Activated naive CD8-positive, alpha-beta T cell treated with anti-CD3 and anti-CD28 coated beads for 36 hours (primary cell): ENCODE measurements around the gene DHCR7. TPM values are rescaled to one million over a fixed set of nuclear protein-coding genes. Genes with fewer than 3 reads are reported as not detected.

Source experiments
- DNase-seq: peaks from one replicate; pipeline ENCODE4 v3.0.0; 2021
- H3K27ac Mint-ChIP-seq: one replicate; pipeline ENCODE4 v1.8.0; 2022; ENCODE audit warnings: mild to moderate bottlenecking, moderate library complexity, mixed read lengths
- H3K27me3 Mint-ChIP-seq: one replicate; pipeline ENCODE4 v1.8.0; 2022; ENCODE audit warnings: mild to moderate bottlenecking, mixed read lengths
- H3K36me3 Mint-ChIP-seq: one replicate; pipeline ENCODE4 v1.8.0; 2021; ENCODE audit warnings: mild to moderate bottlenecking, mixed read lengths
- H3K4me1 Mint-ChIP-seq: one replicate; pipeline ENCODE4 v1.8.0; 2021; ENCODE audit warnings: mixed read lengths
- H3K4me3 Mint-ChIP-seq: one replicate; pipeline ENCODE4 v1.8.0; 2022; ENCODE audit warnings: mild to moderate bottlenecking, moderate library complexity, mixed read lengths
- H3K9me3 Mint-ChIP-seq: one replicate; pipeline ENCODE4 v1.8.0; 2022; ENCODE audit warnings: mixed read lengths
- total RNA-seq, 2 experiments: library from RNA; stranded (reverse); gene quantifications; one replicate each; pipeline ENCODE4 v1.2.3, GENCODE V29; 2021

DHCR7 gene
- total RNA-seq, 2 experiments from 2014 or later, result 77.2 to 87.3 TPM

GRCh38 chr11:71441251-71441650 is 6.9 kb downstream of the DHCR7 start:
- H3K4me3 Mint-ChIP-seq, result no peak overlapping the region

GRCh38 chr11:71440021-71440755 is 8.0 kb downstream of the DHCR7 start:
- Mint-ChIP-seq H3K4me1 (no peaks in the 10 kb centered on the region), H3K27me3 (no peaks in the 10 kb centered on the region), H3K9me3 (no peaks in the 10 kb centered on the region), H3K4me3 (no peak overlapping the region), H3K36me3 (peaks cover 35% of the 10 kb centered on the region), H3K27ac (no peak overlapping the region)
- no peak for DNase-seq

More at GRCh38 chr11:71441251-71441650, 6.9 kb downstream of the DHCR7 start:
- DNase-seq, result no peak
- Mint-ChIP-seq H3K27me3 (no peaks in the 10 kb centered on the region), H3K27ac (no peak overlapping the region), H3K4me1 (peaks cover 3% of the 10 kb centered on the region), H3K36me3 (peaks cover 46% of the 10 kb centered on the region), H3K9me3 (peaks cover 3% of the 10 kb centered on the region)

GRCh38 chr11:71438650-71439049 is 9.5 kb downstream of the DHCR7 start:
- H3K4me3 Mint-ChIP-seq, result no peak overlapping the region
- no peaks in the 10 kb centered on the region for H3K9me3 Mint-ChIP-seq
- H3K36me3 Mint-ChIP-seq, result peaks cover 31% of the 10 kb centered on the region
- no peaks in the 10 kb centered on the region for H3K4me1 Mint-ChIP-seq
- DNase-seq, result no peak
- H3K27me3 Mint-ChIP-seq, result no peaks in the 10 kb centered on the region
- no peak overlapping the region for H3K27ac Mint-ChIP-seq

- DNase-seq, result no peak
- Mint-ChIP-seq H3K4me1 (no peaks in the 10 kb centered on the region), H3K4me3 (no peak overlapping the region), H3K27ac (no peak overlapping the region), H3K27me3 (no peaks in the 10 kb centered on the region), H3K36me3 (peaks cover 29% of the 10 kb centered on the region), H3K9me3 (no peaks in the 10 kb centered on the region)
Observed at GRCh38 chr11:71437879-71438278, 10.3 kb downstream of the DHCR7 start.

- no peaks in the 10 kb centered on the region for H3K4me1 Mint-ChIP-seq
- no peaks in the 10 kb centered on the region for H3K9me3 Mint-ChIP-seq
- DNase-seq, result no peak
- H3K27me3 Mint-ChIP-seq, result no peaks in the 10 kb centered on the region
- H3K36me3 Mint-ChIP-seq, result peaks cover 26% of the 10 kb centered on the region
- no peak overlapping the region for H3K27ac Mint-ChIP-seq
- no peak overlapping the region for H3K4me3 Mint-ChIP-seq
Observed at GRCh38 chr11:71437399-71437798, 10.8 kb downstream of the DHCR7 start.

- no peak overlapping the region for H3K4me3 Mint-ChIP-seq
- no peak for DNase-seq
- H3K36me3 Mint-ChIP-seq, result peaks cover 22% of the 10 kb centered on the region
- no peaks in the 10 kb centered on the region for H3K9me3 Mint-ChIP-seq
- no peaks in the 10 kb centered on the region for H3K27me3 Mint-ChIP-seq
- no peaks in the 10 kb centered on the region for H3K4me1 Mint-ChIP-seq
- no peak overlapping the region for H3K27ac Mint-ChIP-seq
Observed at GRCh38 chr11:71436861-71437260, 11.3 kb downstream of the DHCR7 start.

GRCh38 chr11:71435278-71435951 is 12.8 kb downstream of the DHCR7 start:
- H3K36me3 Mint-ChIP-seq, result peaks cover 18% of the 10 kb centered on the region
- H3K4me3 Mint-ChIP-seq, result no peak overlapping the region
- no peaks in the 10 kb centered on the region for H3K9me3 Mint-ChIP-seq
- no peaks in the 10 kb centered on the region for H3K4me1 Mint-ChIP-seq
- no peaks in the 10 kb centered on the region for H3K27me3 Mint-ChIP-seq
- H3K27ac Mint-ChIP-seq, result no peak overlapping the region
- no peak for DNase-seq

GRCh38 chr11:71434576-71435130 is 13.5 kb downstream of the DHCR7 start:
- peaks cover 10% of the 10 kb centered on the region for H3K36me3 Mint-ChIP-seq
- no peak overlapping the region for H3K27ac Mint-ChIP-seq
- no peaks in the 10 kb centered on the region for H3K9me3 Mint-ChIP-seq
- H3K4me1 Mint-ChIP-seq, result no peaks in the 10 kb centered on the region
- no peak overlapping the region for H3K4me3 Mint-ChIP-seq
- H3K27me3 Mint-ChIP-seq, result no peaks in the 10 kb centered on the region
- no peak for DNase-seq

- Mint-ChIP-seq H3K4me1 (no peaks in the 10 kb centered on the region), H3K27me3 (no peaks in the 10 kb centered on the region), H3K27ac (no peak overlapping the region), H3K4me3 (no peak overlapping the region), H3K9me3 (no peaks in the 10 kb centered on the region), H3K36me3 (peaks cover 7% of the 10 kb centered on the region)
- DNase-seq, result no peak
Observed at GRCh38 chr11:71433648-71434450, 14.3 kb downstream of the DHCR7 start.

GRCh38 chr11:71432761-71433647 is 15.2 kb downstream of the DHCR7 start:
- Mint-ChIP-seq H3K9me3 (no peaks in the 10 kb centered on the region), H3K27me3 (no peaks in the 10 kb centered on the region), H3K27ac (no peak overlapping the region), H3K4me3 (no peak overlapping the region), H3K4me1 (no peaks in the 10 kb centered on the region), H3K36me3 (peaks cover 7% of the 10 kb centered on the region)
- DNase-seq, result no peak

GRCh38 chr11:71431271-71431670 is 16.9 kb downstream of the DHCR7 start:
- Mint-ChIP-seq H3K27me3 (no peaks in the 10 kb centered on the region), H3K36me3 (peaks cover 4% of the 10 kb centered on the region), H3K4me3 (no peak overlapping the region), H3K27ac (no peak overlapping the region), H3K4me1 (peaks cover 4% of the 10 kb centered on the region), H3K9me3 (no peaks in the 10 kb centered on the region)
- DNase-seq, result no peak

- H3K9me3 Mint-ChIP-seq, result no peaks in the 10 kb centered on the region
- H3K36me3 Mint-ChIP-seq, result peaks cover 4% of the 10 kb centered on the region
- H3K27ac Mint-ChIP-seq, result no peak overlapping the region
- H3K4me1 Mint-ChIP-seq, result peaks cover 10% of the 10 kb centered on the region
- no peaks in the 10 kb centered on the region for H3K27me3 Mint-ChIP-seq
- DNase-seq, result no peak
- no peak overlapping the region for H3K4me3 Mint-ChIP-seq
Observed at GRCh38 chr11:71430166-71430565, 18.0 kb downstream of the DHCR7 start.

- Mint-ChIP-seq H3K27ac (no peak overlapping the region), H3K4me1 (peaks cover 10% of the 10 kb centered on the region), H3K27me3 (no peaks in the 10 kb centered on the region), H3K9me3 (no peaks in the 10 kb centered on the region), H3K4me3 (no peak overlapping the region), H3K36me3 (peaks cover 4% of the 10 kb centered on the region)
- no peak for DNase-seq
Observed at GRCh38 chr11:71429701-71430100, 18.5 kb downstream of the DHCR7 start.

GRCh38 chr11:71428861-71429435 is 19.2 kb downstream of the DHCR7 start:
- Mint-ChIP-seq H3K9me3 (no peaks in the 10 kb centered on the region), H3K27me3 (no peaks in the 10 kb centered on the region), H3K4me1 (peaks cover 10% of the 10 kb centered on the region), H3K36me3 (no peaks in the 10 kb centered on the region), H3K4me3 (no peak overlapping the region), H3K27ac (no peak overlapping the region)
- no peak for DNase-seq
